GM18520 (cell line): ENCODE data around the gene GNG7.
"Not testable (repeated sequence)": the region's sequence is repeated elsewhere in the genome, so short reads cannot be mapped to it uniquely, and the experiment has no call there.

Experiments used
- ATAC-seq: cut with Tn5 transposase; IDR thresholded peaks from one replicate; pipeline ENCODE4 v1.9.1; 2021; ENCODE audit not compliant: unreplicated experiment

The GNG7 gene

GRCh38 chr19:2606774-2607173, 95.7 kb downstream of the GNG7 start:
- ATAC-seq, result not testable (repeated sequence)

- not testable (repeated sequence) for ATAC-seq
Observed at GRCh38 chr19:2605889-2606288, 96.6 kb downstream of the GNG7 start.

GRCh38 chr19:2604747-2605329, 97.7 kb downstream of the GNG7 start:
- no peak for ATAC-seq

GRCh38 chr19:2603334-2603733, 99.2 kb downstream of the GNG7 start:
- ATAC-seq, result no peak

GRCh38 chr19:2602391-2603181, 99.9 kb downstream of the GNG7 start:
- ATAC-seq, result no peak

DNA sequence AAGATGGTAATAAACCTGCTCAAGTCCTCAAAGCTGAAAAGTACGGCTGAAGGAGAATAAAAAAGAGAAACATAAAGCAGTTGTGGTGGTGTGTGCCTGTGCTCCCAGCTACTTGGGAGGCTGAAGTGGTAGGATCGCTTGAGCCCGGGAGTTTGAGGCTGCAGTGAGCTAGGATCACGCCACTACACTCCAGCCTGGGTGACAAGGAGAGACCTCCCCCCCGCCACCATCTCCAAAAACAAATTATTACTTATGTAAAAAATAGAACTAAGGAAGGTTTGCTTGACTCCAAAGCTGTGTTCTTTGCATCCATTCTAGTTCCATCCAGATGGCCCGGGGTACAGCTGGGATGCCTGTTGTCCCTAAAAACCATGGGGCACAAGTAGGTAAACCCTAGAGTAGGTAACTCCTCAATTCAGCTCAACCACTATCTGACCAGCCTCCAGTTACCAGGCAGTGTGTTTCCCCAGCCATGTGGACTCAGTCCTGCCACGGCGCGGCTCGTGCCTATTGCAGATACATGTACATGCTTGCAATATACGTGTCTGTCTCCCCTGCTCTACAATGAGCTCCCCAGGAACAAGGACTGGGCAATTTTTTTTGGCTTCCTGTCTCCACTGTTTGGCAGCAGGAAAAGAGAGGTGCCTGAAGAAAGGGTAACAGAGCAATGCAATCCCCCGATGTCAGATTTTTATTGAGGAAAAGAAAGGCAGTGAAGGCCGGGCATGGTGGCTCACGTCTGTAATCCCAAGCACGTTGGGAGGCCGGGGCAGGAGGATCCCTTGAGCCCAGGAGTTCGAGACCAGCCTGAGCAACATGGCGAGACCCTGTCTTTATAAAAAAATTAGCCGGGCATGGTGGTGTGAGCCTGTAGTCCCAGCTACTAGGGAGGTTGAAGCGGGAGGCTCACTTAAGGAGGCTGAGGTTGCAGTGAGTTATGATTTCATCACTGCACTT, 101.3 kb downstream of the GNG7 start:
- no peak for ATAC-seq

- no peak for ATAC-seq
Observed at GRCh38 chr19:2594319-2594718, 108.2 kb downstream of the GNG7 start.

DNA sequence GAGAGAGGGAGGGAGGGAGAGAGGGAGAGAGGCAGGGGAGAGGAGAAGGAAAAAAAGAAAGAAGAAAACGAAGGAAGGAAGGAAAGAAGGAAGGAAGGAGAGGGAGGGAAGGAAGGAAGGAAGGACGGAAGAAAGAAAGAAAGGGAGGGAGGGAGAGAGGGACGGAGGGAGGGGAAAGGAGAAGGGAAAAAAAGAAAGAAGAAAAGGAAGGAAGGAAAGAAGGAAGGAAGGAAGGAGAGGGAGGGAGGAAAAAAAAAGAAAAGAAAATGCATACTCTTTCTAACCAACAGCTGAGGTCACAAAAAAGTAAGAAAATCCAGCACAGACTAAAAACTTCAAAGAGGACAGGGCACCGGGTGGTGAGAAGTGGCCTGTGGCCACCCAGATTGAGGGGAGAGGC, 109.7 kb downstream of the GNG7 start:
- no peak for ATAC-seq

GRCh38 chr19:2591537-2592291, 110.8 kb downstream of the GNG7 start:
- no peak for ATAC-seq

DNA sequence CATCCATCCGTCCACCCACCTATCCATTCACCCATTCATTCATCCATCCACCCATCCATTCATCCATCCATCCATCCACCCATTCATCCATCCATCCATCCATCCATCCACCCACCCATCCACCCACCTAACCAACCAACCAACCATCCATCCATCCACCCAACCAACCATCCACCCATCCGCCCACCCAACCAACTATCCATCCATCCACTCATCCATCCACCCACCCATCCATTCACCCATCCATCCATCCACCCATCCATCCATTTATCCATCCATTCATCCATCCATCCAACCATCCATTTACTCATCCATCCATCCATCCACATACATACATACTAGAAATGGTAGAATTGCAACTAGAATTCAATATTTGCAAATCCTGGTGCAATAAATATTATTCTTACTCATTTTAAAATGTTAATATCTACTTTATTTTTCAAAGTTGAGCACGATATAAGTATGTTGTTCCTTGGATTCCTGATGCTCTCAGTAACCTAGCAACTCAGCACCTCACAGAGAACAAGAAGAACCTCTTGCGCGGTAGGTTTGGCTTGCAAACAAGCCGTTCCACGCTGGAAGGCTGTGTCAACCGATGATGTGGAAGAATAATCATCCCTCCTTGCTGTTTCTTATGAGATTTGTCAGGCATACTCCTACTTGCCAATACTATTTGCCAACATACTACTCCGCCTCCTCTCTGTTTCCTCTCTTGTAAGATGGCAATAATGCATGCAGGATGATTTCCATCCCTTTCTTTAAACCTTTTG, 111.7 kb downstream of the GNG7 start:
- ATAC-seq, result no peak

GRCh38 chr19:2589441-2589840, 113.1 kb downstream of the GNG7 start:
- no peak for ATAC-seq

DNA sequence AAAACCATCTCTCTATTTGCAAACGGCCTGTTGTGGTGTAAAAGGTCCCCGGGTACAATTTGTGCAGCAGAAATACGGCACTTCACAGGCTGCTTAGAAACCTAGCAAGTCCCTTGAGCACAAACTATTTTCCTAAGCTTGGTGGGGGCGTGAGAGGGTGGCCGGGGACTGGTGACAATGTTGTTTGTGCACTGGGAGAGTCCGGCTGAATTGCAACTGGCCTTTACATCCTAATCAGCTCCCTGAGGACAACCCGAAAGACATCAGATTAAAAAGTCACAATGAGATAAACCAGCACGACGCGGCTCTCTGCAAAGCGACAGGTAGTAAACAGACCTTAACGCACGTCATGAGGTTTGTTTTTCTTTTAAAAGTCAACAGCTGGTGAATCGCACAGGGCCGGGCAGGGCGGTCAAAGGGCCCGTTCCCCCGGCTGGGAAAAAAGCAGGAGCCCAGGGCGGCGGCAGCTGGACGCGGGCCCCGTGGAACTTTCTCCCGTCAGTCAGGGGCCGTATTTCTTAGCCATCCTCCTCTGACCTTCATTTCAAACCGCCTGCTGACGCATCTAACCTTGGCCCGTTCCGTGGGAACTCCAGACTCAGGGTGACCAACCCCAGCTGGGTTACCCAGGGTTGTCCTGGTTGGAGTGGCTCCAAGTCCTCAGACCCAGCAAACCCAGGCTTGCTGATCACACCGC, 114.3 kb downstream of the GNG7 start:
- ATAC-seq, result no peak

DNA sequence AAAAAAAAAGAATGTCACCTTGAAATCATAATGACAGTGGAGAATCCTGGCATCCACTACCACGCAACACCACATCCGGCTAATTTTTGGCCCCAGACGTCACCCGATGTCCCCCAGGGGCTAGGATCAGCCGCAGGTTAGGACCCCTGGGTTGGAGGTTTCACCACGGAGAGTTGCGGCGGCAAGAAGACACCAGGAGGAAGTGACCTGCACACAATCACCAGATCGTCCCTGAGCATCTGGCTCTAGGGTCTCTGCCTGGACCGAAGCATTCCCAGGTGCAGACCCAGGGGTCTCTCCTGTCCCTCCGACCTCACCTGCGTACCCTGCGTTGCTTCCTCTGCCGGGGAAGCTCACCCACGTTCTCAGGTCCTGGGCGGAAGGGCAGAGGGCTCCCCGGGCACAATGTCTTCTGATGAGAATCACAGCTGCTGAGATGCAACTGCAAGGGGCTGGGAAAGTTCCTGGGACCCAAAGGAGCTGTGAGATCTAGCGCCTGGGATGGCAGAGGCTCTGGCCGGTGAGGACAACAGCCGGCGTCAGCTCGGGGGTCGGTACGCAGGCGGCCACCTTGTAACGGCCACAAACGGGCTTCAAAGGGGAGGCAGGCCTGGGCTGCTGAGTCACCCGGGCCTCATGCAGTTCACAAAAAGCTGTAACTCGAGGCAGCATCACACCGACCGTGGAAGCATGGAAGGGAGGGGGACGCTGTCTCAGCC, 115.3 kb downstream of the GNG7 start:
- ATAC-seq, result no peak

DNA sequence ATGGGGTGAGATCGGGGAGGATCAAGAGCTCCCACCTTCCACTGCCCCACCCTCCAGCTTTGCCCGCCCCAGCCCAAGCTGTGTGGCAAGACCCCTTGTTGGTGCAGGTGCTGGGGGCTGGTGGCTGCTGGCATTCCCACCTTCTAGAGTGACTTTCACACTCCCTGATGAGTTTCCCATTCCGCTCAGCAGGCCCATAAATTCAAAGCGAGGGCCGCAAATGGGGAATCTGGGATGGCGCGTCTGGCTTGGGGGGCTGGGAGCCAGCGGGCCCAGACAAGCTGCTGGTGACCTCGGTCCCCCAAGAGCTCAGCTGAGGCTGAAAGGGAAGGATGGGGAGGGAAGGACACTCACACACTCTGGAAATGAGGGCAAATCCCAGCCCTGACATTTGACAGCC, 116.3 kb downstream of the GNG7 start:
- no peak for ATAC-seq

- ATAC-seq, result no peak
Observed at GRCh38 chr19:2584002-2584401, 118.5 kb downstream of the GNG7 start.

GRCh38 chr19:2582984-2583956, 119.2 kb downstream of the GNG7 start:
- ATAC-seq, result no peak

GRCh38 chr19:2580396-2580795, 122.1 kb downstream of the GNG7 start:
- ATAC-seq, result not testable (repeated sequence)
